Measurements from ENCODE around the gene PLXNA1.

The PLXNA1 gene

GRCh38 chr3:127004641-127005397 lies 21.9 kb downstream of the PLXNA1 start:
- no peaks in the 10 kb centered on the region for H3K36me3 Mint-ChIP-seq (ENCODE audit: low read depth)
- no peak for DNase-seq

GRCh38 chr3:127005864-127006500 lies 23.1 kb downstream of the PLXNA1 start:
- DNase-seq (no peak), ATAC-seq (no peak)
- Mint-ChIP-seq H3K36me3 (ENCODE audit: low read depth) (no peaks in the 10 kb centered on the region), H3K4me1 (no peaks in the 10 kb centered on the region), H3K9me3 (no peaks in the 10 kb centered on the region), H3K4me3 (no peak overlapping the region), H3K27ac (no peak overlapping the region), H3K27me3 (no peaks in the 10 kb centered on the region)

More at GRCh38 chr3:127004641-127005397, 21.9 kb downstream of the PLXNA1 start:
- Mint-ChIP-seq H3K4me3 (no peak overlapping the region), H3K27ac (no peak overlapping the region), H3K9me3 (no peaks in the 10 kb centered on the region), H3K27me3 (no peaks in the 10 kb centered on the region), H3K4me1 (no peaks in the 10 kb centered on the region)
- no peak for ATAC-seq

GRCh38 chr3:127006781-127007436 lies 24.0 kb downstream of the PLXNA1 start:
- DNase-seq: no peak
- no peaks in the 10 kb centered on the region for H3K36me3 Mint-ChIP-seq (ENCODE audit: low read depth)
- ATAC-seq: no peak
- no peaks in the 10 kb centered on the region for H3K4me1 Mint-ChIP-seq
- no peaks in the 10 kb centered on the region for H3K9me3 Mint-ChIP-seq
- no peak overlapping the region for H3K27ac Mint-ChIP-seq
- no peak overlapping the region for H3K4me3 Mint-ChIP-seq
- no peaks in the 10 kb centered on the region for H3K27me3 Mint-ChIP-seq

GRCh38 chr3:127008236-127008635 lies 25.3 kb downstream of the PLXNA1 start:
- Mint-ChIP-seq H3K4me3 (no peak overlapping the region), H3K4me1 (no peaks in the 10 kb centered on the region), H3K27me3 (no peaks in the 10 kb centered on the region), H3K9me3 (no peaks in the 10 kb centered on the region), H3K27ac (no peak overlapping the region), H3K36me3 (ENCODE audit: low read depth) (peaks cover under 1% of the 10 kb centered on the region)
- ATAC-seq (no peak), DNase-seq (no peak)

GRCh38 chr3:127009531-127009930 lies 26.6 kb downstream of the PLXNA1 start:
- Mint-ChIP-seq H3K36me3 (ENCODE audit: low read depth) (peaks cover 7% of the 10 kb centered on the region), H3K27ac (no peak overlapping the region), H3K9me3 (no peaks in the 10 kb centered on the region), H3K27me3 (no peaks in the 10 kb centered on the region), H3K4me1 (no peaks in the 10 kb centered on the region), H3K4me3 (no peak overlapping the region)
- DNase-seq (no peak), ATAC-seq (no peak)

GRCh38 chr3:127011270-127011992 lies 28.5 kb downstream of the PLXNA1 start:
- ATAC-seq: no peak
- Mint-ChIP-seq H3K4me1 (peaks cover 1% of the 10 kb centered on the region), H3K36me3 (ENCODE audit: low read depth) (peaks cover 7% of the 10 kb centered on the region), H3K4me3 (no peak overlapping the region), H3K27ac (no peak overlapping the region), H3K9me3 (no peaks in the 10 kb centered on the region), H3K27me3 (no peaks in the 10 kb centered on the region)
- no peak for DNase-seq

- ATAC-seq: no peak
Measured at GRCh38 chr3:127012091-127012490, 29.2 kb downstream of the PLXNA1 start.

GRCh38 chr3:127013181-127013580 lies 30.3 kb downstream of the PLXNA1 start:
- no peak overlapping the region for H3K4me3 Mint-ChIP-seq
- no peaks in the 10 kb centered on the region for H3K27me3 Mint-ChIP-seq
- H3K4me1 Mint-ChIP-seq: peaks cover 1% of the 10 kb centered on the region
- H3K27ac Mint-ChIP-seq: no peak overlapping the region
- H3K9me3 Mint-ChIP-seq: no peaks in the 10 kb centered on the region
- DNase-seq: no peak
- no peak for ATAC-seq
- H3K36me3 Mint-ChIP-seq (ENCODE audit: low read depth): peaks cover 7% of the 10 kb centered on the region

More at GRCh38 chr3:127012091-127012490, 29.2 kb downstream of the PLXNA1 start:
- peaks cover 1% of the 10 kb centered on the region for H3K4me1 Mint-ChIP-seq
- H3K36me3 Mint-ChIP-seq (ENCODE audit: low read depth): peaks cover 7% of the 10 kb centered on the region
- H3K27ac Mint-ChIP-seq: no peak overlapping the region
- no peaks in the 10 kb centered on the region for H3K27me3 Mint-ChIP-seq
- no peaks in the 10 kb centered on the region for H3K9me3 Mint-ChIP-seq
- DNase-seq: no peak
- no peak overlapping the region for H3K4me3 Mint-ChIP-seq

GRCh38 chr3:127013758-127014535 lies 31.0 kb downstream of the PLXNA1 start:
- peaks cover 1% of the 10 kb centered on the region for H3K4me1 Mint-ChIP-seq
- H3K4me3 Mint-ChIP-seq: no peak overlapping the region
- no peaks in the 10 kb centered on the region for H3K9me3 Mint-ChIP-seq
- H3K36me3 Mint-ChIP-seq (ENCODE audit: low read depth): peaks cover 7% of the 10 kb centered on the region
- H3K27ac Mint-ChIP-seq: peak overlapping the region; percentile 46
- no peaks in the 10 kb centered on the region for H3K27me3 Mint-ChIP-seq
- no peak for DNase-seq
- ATAC-seq: no peak

- no peak for ATAC-seq
Measured at GRCh38 chr3:127014536-127015281, 31.8 kb downstream of the PLXNA1 start.

GRCh38 chr3:127015282-127016042 lies 32.5 kb downstream of the PLXNA1 start:
- peaks cover 1% of the 10 kb centered on the region for H3K4me1 Mint-ChIP-seq
- peak; percentile 8 for DNase-seq
- H3K4me3 Mint-ChIP-seq: no peak overlapping the region
- ATAC-seq: no peak
- H3K9me3 Mint-ChIP-seq: no peaks in the 10 kb centered on the region
- no peaks in the 10 kb centered on the region for H3K27me3 Mint-ChIP-seq
- H3K27ac Mint-ChIP-seq: no peak overlapping the region
- peaks cover 7% of the 10 kb centered on the region for H3K36me3 Mint-ChIP-seq (ENCODE audit: low read depth)

More at GRCh38 chr3:127014536-127015281, 31.8 kb downstream of the PLXNA1 start:
- Mint-ChIP-seq H3K9me3 (no peaks in the 10 kb centered on the region), H3K4me3 (no peak overlapping the region), H3K4me1 (peaks cover 1% of the 10 kb centered on the region), H3K27ac (no peak overlapping the region), H3K36me3 (ENCODE audit: low read depth) (peaks cover 7% of the 10 kb centered on the region), H3K27me3 (no peaks in the 10 kb centered on the region)
- DNase-seq: no peak

GRCh38 chr3:127016043-127016343 lies 33.1 kb downstream of the PLXNA1 start:
- Mint-ChIP-seq H3K4me1 (peaks cover 1% of the 10 kb centered on the region), H3K4me3 (no peak overlapping the region), H3K9me3 (no peaks in the 10 kb centered on the region), H3K27me3 (no peaks in the 10 kb centered on the region), H3K27ac (no peak overlapping the region), H3K36me3 (ENCODE audit: low read depth) (peaks cover 7% of the 10 kb centered on the region)
- DNase-seq (no peak), ATAC-seq (no peak)

- ATAC-seq (no peak), DNase-seq (no peak)
- Mint-ChIP-seq H3K27me3 (no peaks in the 10 kb centered on the region), H3K36me3 (ENCODE audit: low read depth) (peaks cover 7% of the 10 kb centered on the region), H3K4me1 (peaks cover 1% of the 10 kb centered on the region), H3K27ac (no peak overlapping the region), H3K4me3 (no peak overlapping the region), H3K9me3 (no peaks in the 10 kb centered on the region)
Measured at GRCh38 chr3:127016461-127016860, 33.5 kb downstream of the PLXNA1 start.

Measured in activated naive CD8-positive, alpha-beta T cell treated with anti-CD3 and anti-CD28 coated beads, Interleukin-2, amount 50 U/mL, for 24 hours (primary cell).